ENCODE data around the gene PBX3. TPM values are rescaled to one million over a fixed set of nuclear protein-coding genes. Genes with fewer than 3 reads are reported as not detected.

Gene PBX3
- total RNA-seq, 1 donor from 2014 or later: 71.6 TPM

- H3K36me3 Mint-ChIP-seq (ENCODE audit: low read depth): no peaks in the 10 kb centered on the region
Measured at GRCh38 chr9:125996791-125997190, 249.6 kb downstream of the PBX3 start.

GRCh38 chr9:125997196-125997823 is 250.1 kb downstream of the PBX3 start:
- H3K4me3 Mint-ChIP-seq: no peak overlapping the region
- H3K27ac Mint-ChIP-seq (ENCODE audit: unreplicated experiment): no peak overlapping the region
- no peak for DNase-seq (ENCODE audit: low read depth, low spot score)
- H3K27me3 Mint-ChIP-seq (ENCODE audit: low read depth): no peaks in the 10 kb centered on the region
- no peaks in the 10 kb centered on the region for H3K9me3 Mint-ChIP-seq
- no peak for TF ChIP-seq CTCF (conservative IDR thresholded peaks at IDR 0.05)
- H3K36me3 Mint-ChIP-seq (ENCODE audit: low read depth): no peaks in the 10 kb centered on the region
- peaks cover 4% of the 10 kb centered on the region for H3K4me1 Mint-ChIP-seq

More at GRCh38 chr9:125996791-125997190, 249.6 kb downstream of the PBX3 start:
- peaks cover 4% of the 10 kb centered on the region for H3K4me1 Mint-ChIP-seq
- no peaks in the 10 kb centered on the region for H3K9me3 Mint-ChIP-seq
- H3K4me3 Mint-ChIP-seq: no peak overlapping the region
- peak overlapping the region; percentile 43 for H3K27ac Mint-ChIP-seq (ENCODE audit: unreplicated experiment)
- TF ChIP-seq CTCF (conservative IDR thresholded peaks at IDR 0.05): no peak
- DNase-seq (ENCODE audit: low read depth, low spot score): no peak
- H3K27me3 Mint-ChIP-seq (ENCODE audit: low read depth): no peaks in the 10 kb centered on the region

GRCh38 chr9:125998837-125999503 is 251.8 kb downstream of the PBX3 start:
- no peak overlapping the region for H3K4me3 Mint-ChIP-seq
- H3K9me3 Mint-ChIP-seq: no peaks in the 10 kb centered on the region
- no peak overlapping the region for H3K27ac Mint-ChIP-seq (ENCODE audit: unreplicated experiment)
- no peak for DNase-seq (ENCODE audit: low read depth, low spot score)
- no peaks in the 10 kb centered on the region for H3K36me3 Mint-ChIP-seq (ENCODE audit: low read depth)
- peaks cover 4% of the 10 kb centered on the region for H3K4me1 Mint-ChIP-seq
- no peaks in the 10 kb centered on the region for H3K27me3 Mint-ChIP-seq (ENCODE audit: low read depth)
- no peak for TF ChIP-seq CTCF (conservative IDR thresholded peaks at IDR 0.05)

GRCh38 chr9:125999504-125999881 is 252.3 kb downstream of the PBX3 start:
- no peaks in the 10 kb centered on the region for H3K27me3 Mint-ChIP-seq (ENCODE audit: low read depth)
- no peaks in the 10 kb centered on the region for H3K9me3 Mint-ChIP-seq
- H3K4me3 Mint-ChIP-seq: no peak overlapping the region
- peaks cover 4% of the 10 kb centered on the region for H3K4me1 Mint-ChIP-seq
- no peak overlapping the region for H3K27ac Mint-ChIP-seq (ENCODE audit: unreplicated experiment)
- DNase-seq (ENCODE audit: low read depth, low spot score): no peak
- TF ChIP-seq CTCF (conservative IDR thresholded peaks at IDR 0.05): no peak
- H3K36me3 Mint-ChIP-seq (ENCODE audit: low read depth): no peaks in the 10 kb centered on the region

GRCh38 chr9:126000256-126000655 is 253.1 kb downstream of the PBX3 start:
- H3K4me1 Mint-ChIP-seq: peaks cover 4% of the 10 kb centered on the region
- no peak for DNase-seq (ENCODE audit: low read depth, low spot score)
- H3K27ac Mint-ChIP-seq (ENCODE audit: unreplicated experiment): no peak overlapping the region
- no peaks in the 10 kb centered on the region for H3K27me3 Mint-ChIP-seq (ENCODE audit: low read depth)
- no peak overlapping the region for H3K4me3 Mint-ChIP-seq
- H3K36me3 Mint-ChIP-seq (ENCODE audit: low read depth): no peaks in the 10 kb centered on the region
- H3K9me3 Mint-ChIP-seq: no peaks in the 10 kb centered on the region
- no peak for TF ChIP-seq CTCF (conservative IDR thresholded peaks at IDR 0.05)
